HCT116 (cell line): ENCODE measurements around the gene RAD52. TPM values are rescaled to one million over a fixed set of nuclear protein-coding genes. Genes with fewer than 3 reads are reported as not detected.

Experiments
- ATAC-seq: fragments of 200-7000 bp; cut with Tn5 transposase; 2 replicates; pipeline ENCODE4 v1.9.1; 2020; ENCODE audit warnings: mild to moderate bottlenecking, moderate library complexity
- BruUV-seq: library from RNA; stranded (reverse); fragments of 400-500 nt; replicated peaks from 2 replicates; lab custom pipeline; 2021; lab: Mats Ljungman, UMichigan
- CTCF ChIA-PET: fragments of 300-600 bp; sonication (Branson Sonifier 250); formaldehyde crosslinking; loops from one replicate; lab custom pipeline; 2021; ENCODE audit warnings: antibody characterized with exemption; lab: Charles Lee
- POLR2A ChIA-PET: fragments of 300-600, 350-600 bp; sonication (Branson Sonifier 250); formaldehyde crosslinking; loops from one replicate; lab custom pipeline; 2021; ENCODE audit warnings: antibody characterized with exemption; lab: Charles Lee
- RAD21 ChIA-PET, 2 experiments: fragments of 300-600 bp; sonication (Branson Sonifier 250); formaldehyde crosslinking; loops; one replicate each; lab custom pipeline; 2023; ENCODE audit warnings: low total read pairs in 2 of 2; ENCODE audit not compliant: uncharacterized antibody in 2 of 2, unreplicated experiment in 2 of 2, low non-redundant PET in 1 of 2; lab: Charles Lee
- DNase-seq: peaks from one replicate; pipeline ENCODE4 v3.0.0-alpha.2; 2010; ENCODE audit warnings: low read depth, low spot score
- H2AFZ ChIP-seq: fragments of 200-600 bp; shearing (Covaris generic), sonication (generic); 2 replicates; pipeline ENCODE4 v1.6.1; 2017; ENCODE audit warnings: low read depth, mixed run types, mixed read lengths, antibody characterized with exemption, low read length; ENCODE audit not compliant: poor library complexity, severe bottlenecking
- H3K27ac ChIP-seq: 2 replicates; pipeline ENCODE4 v1.5.1; 2012; ENCODE audit warnings: low read depth, low read length
- H3K27me3 ChIP-seq: fragments of 200-600 bp; sonication (generic); 2 replicates; pipeline ENCODE4 v1.6.1; 2016; ENCODE audit warnings: mixed run types, low read length, mixed read lengths; ENCODE audit not compliant: insufficient read depth
- H3K36me3 ChIP-seq, 2 experiments: fragments of 200-500 bp in 1 of 2; fragments of 200-600 bp in 1 of 2; sonication (Bioruptor generic) in 1 of 2; sonication (generic) in 1 of 2; 2 replicates each; pipeline versions ENCODE4 v1.5.1 to v1.6.1; 2014 to 2016; ENCODE audit warnings: low read length in 2 of 2, inconsistent platforms in 1 of 2, mixed read lengths in 1 of 2, mixed run types in 1 of 2; ENCODE audit not compliant: insufficient read depth in 2 of 2, control insufficient read depth in 1 of 2
- H3K4me1 ChIP-seq, 2 experiments: fragments of 200-600 bp in 1 of 2; sonication (generic) in 1 of 2; 2 replicates each; pipeline versions ENCODE4 v1.5.1 to v1.6.1; 2012 to 2017; ENCODE audit warnings: low read length in 2 of 2, inconsistent platforms in 1 of 2, mild to moderate bottlenecking in 1 of 2, mixed read lengths in 1 of 2, mixed run types in 1 of 2, moderate library complexity in 1 of 2; ENCODE audit not compliant: insufficient read depth in 2 of 2, control insufficient read depth in 1 of 2
- H3K4me2 ChIP-seq: fragments of 200-600 bp; sonication (generic); 2 replicates; pipeline ENCODE4 v1.6.1; 2017; ENCODE audit warnings: mixed run types, low read length, mixed read lengths
- H3K4me3 ChIP-seq, 2 experiments: fragments of 200-600 bp in 1 of 2; sonication (generic) in 1 of 2; replicated peaks in 1 of 2; 2 replicates each; pipeline ENCODE4 v1.5.1; 2011 to 2016; ENCODE audit warnings: low read length in 2 of 2, control low read depth in 1 of 2, low read depth in 1 of 2, mild to moderate bottlenecking in 1 of 2, mixed read lengths in 1 of 2, mixed run types in 1 of 2
- H3K79me2 ChIP-seq: fragments of 200-600 bp; sonication (generic); 2 replicates; pipeline ENCODE4 v1.6.1; 2017; ENCODE audit warnings: mild to moderate bottlenecking, mixed run types, low read length, moderate library complexity, mixed read lengths; ENCODE audit not compliant: insufficient read depth
- H3K9ac ChIP-seq: fragments of 200-600 bp; sonication (generic); 2 replicates; pipeline ENCODE4 v1.6.1; 2016; ENCODE audit warnings: low read length, mixed read lengths
- H3K9me2 ChIP-seq: fragments of 200-600 bp; sonication (generic), shearing (Covaris generic); 2 replicates; pipeline ENCODE4 v1.6.1; 2017; ENCODE audit warnings: mixed run types, mild to moderate bottlenecking, moderate library complexity; ENCODE audit not compliant: insufficient read depth
- H3K9me3 ChIP-seq, 2 experiments: fragments of 200-500 bp in 1 of 2; fragments of 200-600 bp in 1 of 2; sonication (Bioruptor generic) in 1 of 2; sonication (generic) in 1 of 2; 2 replicates each; pipeline ENCODE4 v1.6.1; 2014 to 2017; ENCODE audit warnings: low read length in 2 of 2, mixed read lengths in 2 of 2, inconsistent platforms in 1 of 2, low read depth in 1 of 2, mild to moderate bottlenecking in 1 of 2, mixed run types in 1 of 2, moderate library complexity in 1 of 2; ENCODE audit not compliant: control insufficient read depth in 1 of 2, insufficient read depth in 1 of 2
- H4K20me1 ChIP-seq: fragments of 200-600 bp; sonication (generic), shearing (Covaris generic); 2 replicates; pipeline ENCODE4 v1.6.1; 2017; ENCODE audit warnings: mixed run types, mild to moderate bottlenecking, moderate library complexity; ENCODE audit not compliant: insufficient read depth
- ATF3 ChIP-seq: IDR thresholded peaks from 2 replicates; pipeline ENCODE4 v1.6.1; 2012
- EGR1 ChIP-seq: IDR thresholded peaks from 2 replicates; pipeline ENCODE4 v1.6.1; 2012; ENCODE audit warnings: low read depth
- ELF1 ChIP-seq: IDR thresholded peaks from 2 replicates; pipeline ENCODE4 v1.6.1; 2012; ENCODE audit warnings: low read depth, borderline replicate concordance
- EZH2 ChIP-seq: fragments of 200-600 bp; sonication (generic); IDR thresholded peaks from 2 replicates; pipeline ENCODE4 v1.6.1; 2017; ENCODE audit warnings: antibody characterized with exemption, mixed run types
- JUND ChIP-seq: IDR thresholded peaks from 2 replicates; pipeline ENCODE4 v1.6.1; 2012
- SP1 ChIP-seq: IDR thresholded peaks from 2 replicates; pipeline ENCODE4 v1.6.1; 2012; ENCODE audit warnings: low read depth
- SRF ChIP-seq: IDR thresholded peaks from 2 replicates; pipeline ENCODE4 v1.6.1; 2012; ENCODE audit warnings: low read depth
- ZBTB33 ChIP-seq: IDR thresholded peaks from 2 replicates; pipeline ENCODE4 v1.6.1; 2011; ENCODE audit warnings: mild to moderate bottlenecking, low read length, moderate library complexity; ENCODE audit not compliant: insufficient replicate concordance; ENCODE audit errors: extremely low read depth
- ZFX ChIP-seq: fragments of 450-650 bp; IDR thresholded peaks from 2 replicates; pipeline ENCODE4 v1.6.1; 2017
- intact Hi-C: fragments of 100-400 bp; cut with micrococcal nuclease; formaldehyde crosslinking; loops from 2 replicates; pipeline ENCODE4 v1.10.0; 2022
- total RNA-seq: library from RNA; stranded (reverse); gene quantifications from one replicate; pipeline ENCODE4 v1.2.1, GENCODE V29; 2021; ENCODE audit not compliant: unreplicated experiment

RAD52 gene
- total RNA-seq, 1 experiment from 2014 or later, result 24.4 TPM

- intact Hi-C loops, result no loop called here
- Histone ChIP-seq H3K4me1 (no peaks in the 10 kb centered on the region), H3K9ac (no peak overlapping the region), H3K79me2 (no peaks in the 10 kb centered on the region), H3K4me2 (no peak overlapping the region), H3K36me3 (peaks cover 34 to 55% of the 10 kb centered on the region in 2 experiments), H2AFZ (no peak overlapping the region), H3K9me2 (no peaks in the 10 kb centered on the region), H3K9me3 (no peaks in the 10 kb centered on the region), H3K4me3 (no peak overlapping the region), H3K27ac (no peak overlapping the region), H3K27me3 (no peaks in the 10 kb centered on the region)
- RAD21 ChIA-PET, result no interaction called here
- DNase-seq (no peak), ATAC-seq (no peak)
- CTCF ChIA-PET, result no interaction called here
- TF ChIP-seq ATF3 (no peak), ELF1 (no peak), ZFX (no peak), SRF (no peak), SP1 (no peak), EZH2 (no peak)
- TF ChIP-seq, all 23 proteins: peak for 0
- BruUV-seq, result no TSS peak
- POLR2A ChIA-PET, result no interaction called here
- H4K20me1 ChIP-seq, result no peaks in the 10 kb centered on the region
Measured at GRCh38 chr12:904010-904414, 45.5 kb downstream of the RAD52 start.

- no peak overlapping the region for H3K27ac ChIP-seq
- DNase-seq (no peak), ATAC-seq (no peak)
- no peaks in the 10 kb centered on the region for H3K79me2 ChIP-seq
- H3K9me2 ChIP-seq, result no peaks in the 10 kb centered on the region
- H3K9ac ChIP-seq, result no peak overlapping the region
- H2AFZ ChIP-seq, result no peak overlapping the region
- H4K20me1 ChIP-seq, result no peaks in the 10 kb centered on the region
- ChIA-PET RAD21 (no interaction called here), POLR2A (no interaction called here), CTCF (no interaction called here)
- no peaks in the 10 kb centered on the region for H3K27me3 ChIP-seq
- H3K4me2 ChIP-seq, result no peak overlapping the region
- H3K4me3 ChIP-seq, result no peak overlapping the region
- no TSS peak for BruUV-seq
- intact Hi-C loops, result no loop called here
- no peak for TF ChIP-seq EGR1
- no peak for TF ChIP-seq ZBTB33
- no peak for TF ChIP-seq SRF
- no peak for TF ChIP-seq JUND
- no peaks in the 10 kb centered on the region for H3K9me3 ChIP-seq
- H3K36me3 ChIP-seq, result peaks cover 28 to 48% of the 10 kb centered on the region in 2 experiments
- H3K4me1 ChIP-seq, result no peaks in the 10 kb centered on the region
Measured at GRCh38 chr12:903055-903454, 46.4 kb downstream of the RAD52 start.
